NCI-H2171 treated with DMSO at 0.1 percent for 48 hours (cell line): Measurements from ENCODE around the gene PGLYRP4.

Experiments used
- DNase-seq: peaks from one replicate; lab custom pipeline; 2025; lab: John Stamatoyannopoulos, UW

PGLYRP4 gene

GRCh38 chr1:153288634-153289275 is 59.9 kb downstream of the PGLYRP4 start:
- peak; percentile 5 for DNase-seq
